H1 (cell line): Measurements from ENCODE around the gene NKD2. TPM values are rescaled to one million over a fixed set of nuclear protein-coding genes. Genes with fewer than 3 reads are reported as not detected.

Source experiments
- EP300 ChIP-seq, 2 experiments: IDR thresholded peaks; 1 replicate in 1 of 2; 2 replicates in 1 of 2; pipeline ENCODE4 v1.6.1; 2011 to 2012; ENCODE audit warnings: low read depth in 2 of 2, low read length in 2 of 2, mild to moderate bottlenecking in 2 of 2, borderline replicate concordance in 1 of 2, inconsistent platforms in 1 of 2, moderate library complexity in 1 of 2
- KDM5A ChIP-seq: fragments of 200-600 bp; IDR thresholded peaks from 2 replicates; pipeline ENCODE4 v1.7.1; 2012; ENCODE audit warnings: mild to moderate bottlenecking, low read length, inconsistent platforms, mixed read lengths
- POLR2AphosphoS5 ChIP-seq: IDR thresholded peaks from 2 replicates; pipeline ENCODE4 v1.6.1; 2011; ENCODE audit warnings: low read depth, low read length
- SP2 ChIP-seq: IDR thresholded peaks from 2 replicates; pipeline ENCODE4 v1.6.1; 2012; ENCODE audit warnings: mild to moderate bottlenecking, low read length, inconsistent platforms
- polyA plus RNA-seq, 7 experiments: library from polyadenylated mRNA; depleted of rRNA in 3 of 7; stranded (reverse) in 5 of 7; unstranded in 2 of 7; fragments of >200 nt in 5 of 7; fragments of 200-250 nt in 2 of 7; gene quantifications; 1 replicate in 5 of 7; 2 replicates in 1 of 7; 4 replicates in 1 of 7; pipeline versions ENCODE4 v1.2.1 to v1.2.3, GENCODE V29; 2011 to 2013; ENCODE audit warnings: missing spikeins in 2 of 7, mixed read lengths in 2 of 7
- total RNA-seq: library from RNA; stranded (reverse); fragmentation: NEBNext Ultra II Directional; extraction: Animal tissue kit (Norgen Biotek cat#: 25700); gene quantifications from 2 replicates; pipeline ENCODE4 v1.2.1, GENCODE V29; 2021

Gene NKD2
- total and polyA plus RNA-seq, 2 of the 8 experiments (the other 6 are each of a cell fraction or from before 2014, with no cell fraction given) = 5.5 to 7.9 TPM

DNA sequence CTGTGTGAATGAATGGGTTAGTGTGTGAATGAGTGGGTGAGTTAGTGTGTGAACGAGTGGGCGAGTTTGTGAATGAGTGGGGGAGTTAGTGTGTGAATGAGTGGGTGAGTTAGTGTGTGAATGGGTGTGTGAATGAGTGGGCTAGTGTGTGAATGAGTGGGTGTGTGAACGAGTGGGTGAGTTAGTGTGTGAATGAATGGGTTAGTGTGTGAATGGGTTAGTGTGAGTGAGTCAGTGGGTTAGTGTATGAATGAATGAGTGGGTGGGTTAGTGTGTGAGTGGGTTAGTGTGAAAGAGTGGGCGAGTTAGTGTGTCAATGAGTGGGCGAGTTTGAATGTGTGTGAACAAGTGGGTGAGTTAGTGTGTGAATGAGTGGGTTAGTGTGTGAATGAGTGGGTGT lies 35.5 kb downstream of the NKD2 start (continued):
- TF ChIP-seq POLR2AphosphoS5 = no peak
- no peak for TF ChIP-seq SP2
- no peak for TF ChIP-seq KDM5A
- no peak for TF ChIP-seq EP300 (IDR thresholded peaks at IDR 0.05; ENCODE audit: borderline replicate concordance in 1 of 2, low read depth in 2 of 2, low read length in 2 of 2)
